WTC11 (cell line): Measurements from ENCODE around the gene CDX4.

Experiments
- CREM ChIP-seq: sonication (generic); formaldehyde crosslinking; IDR thresholded peaks from 2 replicates; pipeline ENCODE4 v1.8.1; 2022; ENCODE audit warnings: mild to moderate bottlenecking, missing genetic modification reagents, moderate library complexity
- GRHL2 ChIP-seq: fragments of 250-450 bp; sonication (Bioruptor Pico); IDR thresholded peaks from 2 replicates; pipeline ENCODE4 v1.8.0; 2022; ENCODE audit warnings: mild to moderate bottlenecking, moderate library complexity; ENCODE audit not compliant: insufficient replicate concordance, severe bottlenecking
- NR2C2 ChIP-seq: sonication (generic); formaldehyde crosslinking; IDR thresholded peaks from 2 replicates; pipeline ENCODE4 v1.8.0; 2022; ENCODE audit warnings: mild to moderate bottlenecking, missing genetic modification reagents
- NR3C1 ChIP-seq: sonication (generic); formaldehyde crosslinking; conservative IDR thresholded peaks from 2 replicates; pipeline ENCODE4 v1.8.1; 2023; ENCODE audit warnings: low read depth, mild to moderate bottlenecking, missing genetic modification reagents
- TCF7 ChIP-seq: sonication (generic); formaldehyde crosslinking; IDR thresholded peaks from 2 replicates; pipeline ENCODE4 v1.8.0; 2022; ENCODE audit warnings: mild to moderate bottlenecking, low read depth, missing genetic modification reagents, moderate library complexity
- ZNF121 ChIP-seq: sonication (generic); formaldehyde crosslinking; IDR thresholded peaks from 2 replicates; pipeline ENCODE4 v1.8.0; 2023; ENCODE audit warnings: missing genetic modification reagents
- ZNF317 ChIP-seq: sonication (generic); formaldehyde crosslinking; IDR thresholded peaks from 2 replicates; pipeline ENCODE4 v1.8.1; 2023; ENCODE audit warnings: low read depth, mild to moderate bottlenecking, moderate library complexity, missing genetic modification reagents, borderline replicate concordance
- TF ChIP-seq, protein P1 (sequence below): fragments of 200-600 bp; IDR thresholded peaks from 2 replicates; pipeline ENCODE4 v1.8.0; 2022; ENCODE audit warnings: antibody characterized with exemption

DNA sequence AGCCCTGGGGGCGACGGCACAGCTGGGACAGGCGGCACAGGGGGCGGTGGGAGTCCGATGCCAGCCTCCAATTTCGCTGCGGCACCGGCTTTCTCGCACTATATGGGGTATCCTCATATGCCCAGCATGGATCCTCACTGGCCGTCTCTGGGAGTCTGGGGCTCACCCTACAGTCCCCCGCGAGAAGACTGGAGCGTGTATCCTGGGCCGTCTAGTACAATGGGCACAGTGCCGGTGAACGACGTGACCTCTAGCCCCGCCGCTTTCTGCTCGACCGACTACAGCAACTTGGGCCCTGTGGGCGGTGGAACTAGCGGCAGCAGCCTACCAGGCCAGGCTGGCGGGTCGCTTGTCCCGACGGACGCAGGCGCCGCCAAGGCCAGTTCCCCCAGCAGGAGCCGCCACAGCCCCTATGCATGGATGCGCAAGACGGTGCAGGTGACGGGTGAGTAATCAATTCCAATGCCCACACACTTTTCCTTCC is 500 bp downstream of the CDX4 start:
- no peak for TF ChIP-seq ZNF121 (CRISPR knock-in tag)
- TF ChIP-seq, protein P1, sequence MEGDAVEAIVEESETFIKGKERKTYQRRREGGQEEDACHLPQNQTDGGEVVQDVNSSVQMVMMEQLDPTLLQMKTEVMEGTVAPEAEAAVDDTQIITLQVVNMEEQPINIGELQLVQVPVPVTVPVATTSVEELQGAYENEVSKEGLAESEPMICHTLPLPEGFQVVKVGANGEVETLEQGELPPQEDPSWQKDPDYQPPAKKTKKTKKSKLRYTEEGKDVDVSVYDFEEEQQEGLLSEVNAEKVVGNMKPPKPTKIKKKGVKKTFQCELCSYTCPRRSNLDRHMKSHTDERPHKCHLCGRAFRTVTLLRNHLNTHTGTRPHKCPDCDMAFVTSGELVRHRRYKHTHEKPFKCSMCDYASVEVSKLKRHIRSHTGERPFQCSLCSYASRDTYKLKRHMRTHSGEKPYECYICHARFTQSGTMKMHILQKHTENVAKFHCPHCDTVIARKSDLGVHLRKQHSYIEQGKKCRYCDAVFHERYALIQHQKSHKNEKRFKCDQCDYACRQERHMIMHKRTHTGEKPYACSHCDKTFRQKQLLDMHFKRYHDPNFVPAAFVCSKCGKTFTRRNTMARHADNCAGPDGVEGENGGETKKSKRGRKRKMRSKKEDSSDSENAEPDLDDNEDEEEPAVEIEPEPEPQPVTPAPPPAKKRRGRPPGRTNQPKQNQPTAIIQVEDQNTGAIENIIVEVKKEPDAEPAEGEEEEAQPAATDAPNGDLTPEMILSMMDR, result no peak
- no peak for TF ChIP-seq ZNF317 (CRISPR knock-in tag)
- no peak for TF ChIP-seq GRHL2 (CRISPR knock-in tag)
- no peak for TF ChIP-seq TCF7 (CRISPR knock-in tag)
- no peak for TF ChIP-seq NR2C2 (CRISPR knock-in tag)
- TF ChIP-seq NR3C1 (CRISPR knock-in tag), result no peak
- no peak for TF ChIP-seq CREM
